Neural cell (in vitro differentiated cells): ENCODE results near the gene FANCL. TPM values are rescaled to one million over a fixed set of nuclear protein-coding genes. Genes with fewer than 3 reads are reported as not detected.

Experiments used
- H2AFZ ChIP-seq: fragments of 200-600, 300-800 bp; sonication (generic), shearing (Covaris generic); 2 replicates; pipeline ENCODE4 v1.6.0; 2014; ENCODE audit warnings: low read depth, mild to moderate bottlenecking, antibody characterized with exemption, low read length, moderate library complexity
- H3F3A ChIP-seq: fragments of 200-600 bp; shearing (Covaris generic); 2 replicates; pipeline ENCODE4 v1.6.1; 2016; ENCODE audit warnings: mild to moderate bottlenecking, moderate library complexity, mixed read lengths, antibody characterized with exemption, low read length; ENCODE audit not compliant: insufficient read depth, poor library complexity, severe bottlenecking
- H3K27ac ChIP-seq: fragments of 200-600, 300-800 bp; sonication (generic), shearing (Covaris generic); 2 replicates; pipeline ENCODE4 v1.5.1; 2014; ENCODE audit warnings: mild to moderate bottlenecking, low read length, moderate library complexity
- H3K27me3 ChIP-seq: fragments of 300-800, 200-600 bp; sonication (generic), shearing (Covaris generic); 2 replicates; pipeline ENCODE4 v1.6.0; 2014; ENCODE audit warnings: mild to moderate bottlenecking, low read depth, low read length, moderate library complexity; ENCODE audit not compliant: insufficient read depth
- H3K36me3 ChIP-seq: fragments of 300-800, 200-600 bp; sonication (generic), shearing (Covaris generic); 2 replicates; pipeline ENCODE4 v1.5.1; 2014; ENCODE audit warnings: mild to moderate bottlenecking, antibody characterized with exemption, low read length, moderate library complexity; ENCODE audit not compliant: insufficient read depth
- H3K4me2 ChIP-seq: fragments of 300-800, 200-600 bp; sonication (generic), shearing (Covaris generic); 2 replicates; pipeline ENCODE4 v1.6.0; 2014; ENCODE audit warnings: mild to moderate bottlenecking, low read length
- H3K4me3 ChIP-seq: fragments of 300-800, 200-600 bp; sonication (generic), shearing (Covaris generic); 2 replicates; pipeline ENCODE4 v1.5.1; 2014; ENCODE audit warnings: mild to moderate bottlenecking, low read length, moderate library complexity
- H3K79me2 ChIP-seq: fragments of 200-600 bp; shearing (Covaris generic); replicated peaks from 2 replicates; pipeline ENCODE4 v1.6.0; 2014; ENCODE audit warnings: mild to moderate bottlenecking, low read length, moderate library complexity; ENCODE audit not compliant: insufficient read depth
- H3K9ac ChIP-seq: fragments of 300-800, 200-600 bp; sonication (generic), shearing (Covaris generic); 2 replicates; pipeline ENCODE4 v1.6.1; 2016; ENCODE audit warnings: mild to moderate bottlenecking, low read length, mixed read lengths
- H3K9me2 ChIP-seq: fragments of 200-600 bp; shearing (Covaris generic); 2 replicates; pipeline ENCODE4 v1.6.1; 2016; ENCODE audit warnings: mild to moderate bottlenecking, low read length, mixed read lengths; ENCODE audit not compliant: insufficient read depth
- H3K9me3 ChIP-seq: fragments of 200-600, 300-800 bp; sonication (generic), shearing (Covaris generic); 2 replicates; pipeline ENCODE4 v1.6.1; 2016; ENCODE audit warnings: mild to moderate bottlenecking, mixed run types, low read length, moderate library complexity, mixed read lengths
- H4K20me1 ChIP-seq: fragments of 200-600 bp; shearing (Covaris generic); 2 replicates; pipeline ENCODE4 v1.6.1; 2016; ENCODE audit warnings: mild to moderate bottlenecking, mixed run types; ENCODE audit not compliant: insufficient read depth
- CTCF ChIP-seq: fragments of 450-650 bp; IDR thresholded peaks from 2 replicates; pipeline ENCODE4 v1.5.1; 2014; ENCODE audit warnings: antibody characterized with exemption, mild to moderate bottlenecking, moderate library complexity; ENCODE audit not compliant: poor library complexity, severe bottlenecking
- EP300 ChIP-seq: fragments of 450-650 bp; conservative IDR thresholded peaks from 2 replicates; pipeline ENCODE4 v1.6.1; 2014; ENCODE audit warnings: antibody characterized with exemption, mild to moderate bottlenecking, moderate library complexity; ENCODE audit not compliant: poor library complexity, severe bottlenecking
- EZH2 ChIP-seq: fragments of 200-600, 300-800 bp; shearing (Covaris generic), sonication (generic); IDR thresholded peaks from 2 replicates; pipeline ENCODE4 v1.6.1; 2014; ENCODE audit warnings: antibody characterized with exemption, low read length, borderline replicate concordance, mild to moderate bottlenecking; ENCODE audit not compliant: insufficient read depth, poor library complexity, severe bottlenecking
- MXI1 ChIP-seq: fragments of 450-650 bp; conservative IDR thresholded peaks from 2 replicates; pipeline ENCODE4 v1.6.1; 2014; ENCODE audit warnings: antibody characterized with exemption, mild to moderate bottlenecking; ENCODE audit not compliant: poor library complexity, severe bottlenecking
- POLR2AphosphoS5 ChIP-seq: IDR thresholded peaks from 2 replicates; pipeline ENCODE4 v1.6.1; 2012
- RAD21 ChIP-seq: fragments of 450-650 bp; conservative IDR thresholded peaks from 2 replicates; pipeline ENCODE4 v1.6.1; 2014; ENCODE audit warnings: antibody characterized with exemption, mild to moderate bottlenecking, moderate library complexity
- REST ChIP-seq: IDR thresholded peaks from 2 replicates; pipeline ENCODE4 v1.6.1; 2012; ENCODE audit warnings: borderline replicate concordance
- SMC3 ChIP-seq: fragments of 450-650 bp; conservative IDR thresholded peaks from 2 replicates; pipeline ENCODE4 v1.6.1; 2014; ENCODE audit warnings: antibody characterized with exemption, mild to moderate bottlenecking, moderate library complexity; ENCODE audit not compliant: poor library complexity
- TAF1 ChIP-seq: IDR thresholded peaks from 2 replicates; pipeline ENCODE4 v1.6.1; 2012; ENCODE audit warnings: low read depth
- polyA plus RNA-seq: library from polyadenylated mRNA; depleted of rRNA; stranded (reverse); fragments of >200 nt; gene quantifications from 2 replicates; pipeline ENCODE4 v1.2.3, GENCODE V29; 2014

Gene FANCL
- polyA plus RNA-seq, 1 donor from 2014 or later, result 72.8 TPM

- H3K9me3 ChIP-seq, result no peaks in the 10 kb centered on the region
- H3K36me3 ChIP-seq, result no peaks in the 10 kb centered on the region
- no peak for TF ChIP-seq SMC3
- no peak for TF ChIP-seq REST
- TF ChIP-seq CTCF, result no peak
- no peak for TF ChIP-seq TAF1
- no peak for TF ChIP-seq EP300
- no peak for TF ChIP-seq POLR2AphosphoS5
- TF ChIP-seq MXI1, result no peak
- TF ChIP-seq EZH2, result no peak
- no peak for TF ChIP-seq RAD21
- H3K4me2 ChIP-seq, result no peak overlapping the region
- no peak overlapping the region for H3K27ac ChIP-seq
- no peaks in the 10 kb centered on the region for H3K27me3 ChIP-seq
- no peak overlapping the region for H2AFZ ChIP-seq
- no peaks in the 10 kb centered on the region for H4K20me1 ChIP-seq
- H3F3A ChIP-seq, result no peaks in the 10 kb centered on the region
- H3K9ac ChIP-seq, result no peak overlapping the region
- no peak overlapping the region for H3K4me3 ChIP-seq
- H3K79me2 ChIP-seq, result peaks cover 80% of the 10 kb centered on the region
- H3K9me2 ChIP-seq, result no peaks in the 10 kb centered on the region
Observed at GRCh38 chr2:58235170-58235569, 6.0 kb downstream of the FANCL start.

DNA sequence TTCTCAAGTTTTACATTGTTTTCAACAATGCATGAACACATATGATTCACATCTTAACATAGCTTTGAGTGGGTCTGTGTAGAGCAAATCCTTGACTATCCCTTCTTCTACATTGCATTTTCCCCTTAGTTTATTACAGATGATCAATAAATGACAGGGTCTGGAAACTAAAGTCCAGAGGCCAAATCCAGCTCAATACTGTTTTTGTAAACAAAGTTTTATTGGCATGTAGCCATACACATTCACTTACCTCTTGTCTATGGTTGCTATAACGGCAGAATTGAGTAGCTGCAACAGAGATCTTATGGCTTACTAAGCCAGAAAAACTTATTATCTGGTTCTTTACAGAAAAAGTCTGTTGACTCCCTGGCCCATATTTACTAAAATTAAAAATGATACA, 12.8 kb downstream of the FANCL start:
- no peak for TF ChIP-seq EZH2
- TF ChIP-seq MXI1, result no peak
- TF ChIP-seq REST, result no peak
- TF ChIP-seq SMC3, result no peak
- no peak for TF ChIP-seq CTCF
- no peak for TF ChIP-seq RAD21
- no peak for TF ChIP-seq EP300
- no peak for TF ChIP-seq POLR2AphosphoS5
- TF ChIP-seq TAF1, result no peak
- peaks cover 13% of the 10 kb centered on the region for H3K79me2 ChIP-seq
- H4K20me1 ChIP-seq, result no peaks in the 10 kb centered on the region
- H3K4me2 ChIP-seq, result no peak overlapping the region
- no peak overlapping the region for H3K4me3 ChIP-seq
- H3K27ac ChIP-seq, result no peak overlapping the region
- H3K27me3 ChIP-seq, result no peaks in the 10 kb centered on the region
- no peaks in the 10 kb centered on the region for H3K9me3 ChIP-seq
- no peaks in the 10 kb centered on the region for H3K36me3 ChIP-seq
- H3F3A ChIP-seq, result no peaks in the 10 kb centered on the region
- H3K9ac ChIP-seq, result no peak overlapping the region
- no peak overlapping the region for H2AFZ ChIP-seq
- no peaks in the 10 kb centered on the region for H3K9me2 ChIP-seq
